HG02852 (cell line): ENCODE data around the gene PPP1R3E.

ENCODE experiments used
- ATAC-seq: cut with Tn5 transposase; IDR thresholded peaks from one replicate; pipeline ENCODE4 v1.9.1; 2021; ENCODE audit warnings: mild to moderate bottlenecking, moderate library complexity; ENCODE audit not compliant: unreplicated experiment

PPP1R3E gene

DNA sequence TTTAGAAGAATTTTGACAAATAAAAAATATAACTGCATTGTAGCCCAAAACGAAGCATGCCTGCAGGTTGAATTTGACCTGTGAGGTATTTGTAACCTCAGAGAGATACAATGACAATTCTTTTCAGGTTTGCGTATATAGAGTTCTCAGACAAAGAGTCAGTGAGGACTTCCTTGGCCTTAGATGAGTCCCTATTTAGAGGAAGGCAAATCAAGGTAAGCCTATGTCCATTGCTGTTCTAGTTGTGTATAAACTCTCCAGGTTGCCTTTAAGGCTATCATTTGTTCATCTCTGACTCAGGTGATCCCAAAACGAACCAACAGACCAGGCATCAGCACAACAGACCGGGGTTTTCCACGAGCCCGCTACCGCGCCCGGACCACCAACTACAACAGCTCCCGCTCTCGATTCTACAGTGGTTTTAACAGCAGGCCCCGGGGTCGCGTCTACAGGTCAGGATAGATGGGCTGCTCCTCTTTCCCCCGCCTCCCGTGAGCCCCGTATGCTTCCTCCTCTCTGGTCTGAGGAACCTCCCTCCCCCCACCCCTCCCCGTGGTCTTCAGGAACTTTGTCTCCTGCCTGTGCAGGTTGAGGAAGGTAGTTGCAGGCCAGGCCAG, 21.3 kb upstream of the PPP1R3E start:
- ATAC-seq: no peak

DNA sequence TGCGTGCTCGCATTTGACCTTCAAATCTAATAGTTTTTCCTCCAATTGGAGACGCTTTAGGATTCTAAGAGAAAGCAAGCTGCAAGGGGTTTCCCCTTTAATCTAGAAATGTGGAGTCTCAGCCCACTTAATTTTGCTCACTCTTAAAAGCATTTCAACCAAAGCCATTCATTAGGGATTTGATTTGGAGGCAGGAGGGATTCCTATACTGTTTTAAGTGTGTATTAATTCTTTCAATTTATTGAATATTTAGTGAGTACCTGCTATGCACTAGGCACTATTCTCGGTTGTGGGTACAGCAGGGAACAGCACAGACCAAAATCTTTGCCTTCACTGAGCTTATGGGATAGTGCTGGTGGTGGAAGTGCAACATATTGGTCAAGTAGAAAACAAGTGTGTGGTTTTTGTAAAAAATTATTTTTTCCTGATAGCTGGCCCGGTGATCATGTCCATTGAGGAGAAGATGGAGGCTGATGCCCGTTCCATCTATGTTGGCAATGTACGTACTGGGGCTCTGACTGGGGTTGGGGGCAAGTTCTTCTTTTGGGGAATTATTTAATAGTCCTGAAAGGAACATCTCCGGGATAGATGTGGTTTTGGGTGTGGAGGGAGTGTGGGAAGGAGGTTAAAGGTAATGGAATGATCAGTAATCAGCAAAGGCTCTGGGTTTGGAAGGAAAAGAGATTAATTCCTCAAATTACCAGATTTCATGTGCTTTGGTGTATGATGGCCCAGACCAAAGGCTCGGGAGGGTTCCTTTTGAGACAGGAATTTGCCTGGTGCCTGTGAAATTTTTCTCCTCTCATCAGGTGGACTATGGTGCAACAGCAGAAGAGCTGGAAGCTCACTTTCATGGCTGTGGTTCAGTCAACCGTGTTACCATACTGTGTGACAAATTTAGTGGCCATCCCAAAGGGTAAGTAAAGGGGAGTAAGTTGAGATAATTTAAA, 20.2 kb upstream of the PPP1R3E start:
- no peak for ATAC-seq

DNA sequence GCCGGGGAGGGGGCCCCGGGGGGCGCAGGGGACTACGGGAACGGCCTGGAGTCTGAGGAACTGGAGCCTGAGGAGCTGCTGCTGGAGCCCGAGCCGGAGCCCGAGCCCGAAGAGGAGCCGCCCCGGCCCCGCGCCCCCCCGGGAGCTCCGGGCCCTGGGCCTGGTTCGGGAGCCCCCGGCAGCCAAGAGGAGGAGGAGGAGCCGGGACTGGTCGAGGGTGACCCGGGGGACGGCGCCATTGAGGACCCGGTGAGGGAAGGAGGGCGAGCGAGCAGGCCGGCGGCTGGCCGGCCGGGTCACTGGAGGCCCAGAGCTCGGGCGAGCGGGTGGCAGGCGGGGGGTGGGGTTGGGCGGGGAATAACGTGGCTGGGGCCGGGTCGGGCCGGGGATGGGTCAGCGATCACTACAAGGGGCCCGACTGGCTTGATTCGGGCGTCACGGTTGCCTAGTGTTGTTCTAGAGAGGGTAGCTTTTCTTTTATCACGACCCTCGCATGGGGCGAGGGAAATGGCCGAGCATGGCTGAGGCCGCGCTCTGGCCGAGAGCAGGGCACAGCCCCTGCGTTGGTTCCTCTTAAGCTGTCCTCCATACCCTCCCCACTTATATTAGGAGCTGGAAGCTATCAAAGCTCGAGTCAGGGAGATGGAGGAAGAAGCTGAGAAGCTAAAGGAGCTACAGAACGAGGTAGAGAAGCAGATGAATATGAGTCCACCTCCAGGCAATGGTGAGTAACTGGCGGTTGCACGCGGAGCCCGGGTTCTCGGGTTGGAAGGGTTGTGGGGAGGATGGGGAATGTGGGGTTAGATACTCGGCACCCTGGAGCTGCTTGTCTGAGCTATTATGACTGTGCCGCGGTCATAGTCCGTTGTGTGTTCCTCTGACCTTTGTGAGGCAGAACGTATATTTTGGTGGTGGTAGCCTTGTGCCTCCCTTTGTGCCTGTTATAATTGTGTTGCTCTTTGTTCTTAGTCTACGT, 19.2 kb upstream of the PPP1R3E start:
- ATAC-seq: peak; percentile 13

DNA sequence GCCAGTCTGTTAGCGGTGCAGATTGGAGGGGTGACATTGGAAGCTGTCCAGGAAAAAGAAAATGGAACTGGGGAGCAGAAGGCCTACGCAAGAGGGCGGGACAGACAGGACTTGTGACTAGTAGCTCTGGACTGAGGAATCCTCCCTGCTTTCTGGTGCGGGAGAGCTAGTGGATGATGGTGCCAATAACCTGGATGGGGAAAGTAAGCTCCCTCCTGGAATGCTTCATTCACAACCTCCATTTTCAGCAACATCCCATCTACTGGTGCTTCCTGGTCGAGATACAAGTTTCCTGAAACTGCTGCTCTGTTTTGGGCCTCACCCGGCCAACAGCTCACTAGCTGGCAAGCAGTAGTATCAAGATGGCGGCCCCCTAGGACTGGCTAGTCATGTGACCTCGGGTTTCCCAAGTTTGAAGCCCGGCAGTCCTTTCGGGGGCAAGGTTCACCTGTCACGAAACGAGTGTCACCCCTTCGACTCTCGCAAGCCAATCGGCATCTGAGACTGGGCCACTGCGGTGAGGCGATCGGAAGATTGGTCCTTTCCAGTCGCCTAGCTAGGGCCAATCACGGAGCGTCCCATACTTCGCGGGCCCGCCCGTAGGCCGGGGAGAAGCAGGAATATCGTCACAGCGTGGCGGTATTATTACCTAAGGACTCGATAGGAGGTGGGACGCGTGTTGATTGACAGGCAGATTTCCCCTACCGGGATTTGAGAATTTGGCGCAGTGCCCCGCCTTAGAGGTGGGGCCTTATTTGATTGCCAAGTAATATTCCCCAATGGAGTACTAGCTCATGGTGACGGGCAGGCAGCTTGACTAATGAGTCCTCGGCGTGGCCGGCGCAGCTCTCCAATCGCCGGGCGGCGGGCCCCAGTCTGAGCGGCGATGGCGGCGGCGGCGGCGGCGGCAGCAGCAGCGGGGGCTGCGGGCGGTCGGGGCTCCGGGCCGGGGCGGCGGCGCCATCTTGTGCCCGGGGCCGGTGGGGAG, 18.2 kb upstream of the PPP1R3E start, which contains the start of gene PABPN1:
TSS of gene PABPN1 (plus strand) at position 874 of the 988 bp plus-strand sequence. CDS start at position 887, 13 bp downstream.
- ATAC-seq: peak; percentile 90

DNA sequence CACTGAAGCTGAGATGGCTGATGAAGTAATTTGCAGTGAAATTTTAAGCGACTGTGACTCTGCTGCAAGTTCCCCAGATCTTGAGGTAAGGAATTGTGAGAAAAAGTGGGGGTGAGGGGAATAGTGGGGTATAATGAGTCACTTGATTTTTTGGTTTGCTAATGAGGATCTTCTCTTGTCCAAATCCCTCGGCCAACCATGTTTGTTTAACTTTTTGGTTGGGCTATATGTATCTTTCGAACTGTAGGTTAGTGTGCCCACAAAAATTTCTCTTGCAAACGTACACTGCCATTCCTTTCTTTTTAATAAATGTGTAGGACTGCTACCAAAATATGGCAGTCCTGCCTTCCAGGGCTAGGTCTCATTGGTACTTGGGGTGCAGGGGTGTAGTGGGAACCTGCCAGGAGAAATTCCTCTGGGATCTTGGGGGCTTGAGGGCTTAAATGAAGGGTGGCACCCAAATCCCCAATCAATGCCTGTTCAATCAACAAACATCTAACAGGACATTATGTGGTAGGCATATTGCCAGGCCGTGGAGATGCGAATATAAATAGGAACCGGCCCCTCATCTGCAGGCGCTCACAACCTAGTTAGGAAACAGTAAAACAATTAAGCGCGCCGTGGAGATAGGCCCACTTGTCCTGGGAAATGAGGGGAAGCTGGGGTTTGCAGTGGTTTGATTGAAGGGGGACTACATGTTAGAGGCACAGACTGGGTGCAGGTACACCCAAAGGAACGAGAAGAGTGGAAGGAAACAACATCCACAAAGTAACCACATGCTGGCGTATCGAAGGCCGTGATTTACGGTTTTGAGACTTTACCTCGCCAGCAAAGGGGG, 17.3 kb upstream of the PPP1R3E start:
- ATAC-seq: no peak

DNA sequence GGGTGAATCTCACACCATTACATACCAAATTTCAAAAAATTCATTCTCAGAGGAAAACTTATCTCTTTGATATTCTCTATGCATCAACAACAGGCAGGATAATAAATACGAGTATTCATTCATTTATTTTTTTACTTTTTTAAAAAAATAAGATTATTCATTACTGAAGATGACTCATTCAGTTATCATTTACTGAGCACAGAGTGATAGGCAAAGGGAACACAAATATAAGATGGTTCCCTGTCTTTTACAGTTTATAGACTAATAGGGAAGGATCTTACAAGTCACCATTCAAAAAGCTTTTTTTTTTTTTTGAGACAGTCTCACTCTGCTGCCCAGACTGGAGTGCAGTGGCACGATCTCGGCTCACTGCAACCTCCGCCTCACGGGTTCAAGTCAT, 13.6 kb upstream of the PPP1R3E start:
- no peak for ATAC-seq

DNA sequence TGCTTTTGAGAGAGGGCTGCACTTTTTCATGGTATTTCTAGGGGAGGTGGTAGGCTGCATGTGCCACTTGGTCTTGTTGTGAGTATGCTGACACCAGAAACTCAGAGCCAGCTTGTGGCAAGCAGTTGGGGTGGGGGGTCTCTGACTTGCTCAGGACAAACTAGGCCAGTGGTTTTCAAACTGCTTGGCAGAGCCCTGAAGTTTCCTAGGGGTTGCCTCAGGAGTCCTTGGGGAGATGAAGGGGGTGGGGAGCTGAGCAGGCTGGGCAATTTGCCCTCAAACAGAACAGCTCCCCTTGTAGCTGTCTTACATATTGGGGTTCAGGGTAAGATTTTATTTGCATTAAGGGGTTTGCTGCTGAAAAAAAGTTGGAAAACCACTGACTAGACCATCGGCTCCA, 7.9 kb upstream of the PPP1R3E start:
- ATAC-seq: no peak

DNA sequence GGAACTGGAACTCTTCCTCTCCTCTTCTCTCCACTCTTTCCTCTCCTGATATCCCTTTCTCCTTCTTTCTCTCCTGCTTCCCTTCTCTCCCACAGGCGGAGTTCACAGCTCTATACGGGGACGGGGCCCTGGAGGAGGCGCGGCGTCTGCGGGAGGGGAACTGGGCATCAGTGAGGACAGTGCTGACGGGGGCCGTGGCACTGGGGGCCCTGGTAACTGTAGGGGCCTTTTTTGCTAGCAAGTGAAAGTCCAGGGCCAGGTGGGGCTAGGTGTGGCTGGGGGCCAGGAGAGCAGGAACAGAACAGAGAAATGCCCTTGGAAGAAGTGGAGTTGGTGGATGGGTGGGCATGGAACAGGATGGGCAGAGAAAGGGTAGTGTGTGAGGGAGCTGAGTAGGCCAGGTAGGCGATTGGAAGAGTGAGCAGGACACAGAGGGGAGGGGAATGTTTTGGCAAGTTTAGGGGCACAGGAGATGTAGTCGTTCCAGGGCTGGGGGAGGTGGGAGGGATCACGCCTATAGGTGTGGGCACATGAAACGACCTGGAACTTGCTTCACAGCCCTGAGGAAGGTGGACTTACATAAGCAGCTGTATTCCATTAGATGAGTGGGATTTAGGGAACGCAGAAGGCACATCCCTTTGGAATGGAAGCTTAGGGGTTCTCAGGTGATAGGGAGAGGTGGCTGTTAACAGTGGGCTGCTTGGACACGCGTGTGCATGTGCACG, 6.2 kb upstream of the PPP1R3E start:
- no peak for ATAC-seq

DNA sequence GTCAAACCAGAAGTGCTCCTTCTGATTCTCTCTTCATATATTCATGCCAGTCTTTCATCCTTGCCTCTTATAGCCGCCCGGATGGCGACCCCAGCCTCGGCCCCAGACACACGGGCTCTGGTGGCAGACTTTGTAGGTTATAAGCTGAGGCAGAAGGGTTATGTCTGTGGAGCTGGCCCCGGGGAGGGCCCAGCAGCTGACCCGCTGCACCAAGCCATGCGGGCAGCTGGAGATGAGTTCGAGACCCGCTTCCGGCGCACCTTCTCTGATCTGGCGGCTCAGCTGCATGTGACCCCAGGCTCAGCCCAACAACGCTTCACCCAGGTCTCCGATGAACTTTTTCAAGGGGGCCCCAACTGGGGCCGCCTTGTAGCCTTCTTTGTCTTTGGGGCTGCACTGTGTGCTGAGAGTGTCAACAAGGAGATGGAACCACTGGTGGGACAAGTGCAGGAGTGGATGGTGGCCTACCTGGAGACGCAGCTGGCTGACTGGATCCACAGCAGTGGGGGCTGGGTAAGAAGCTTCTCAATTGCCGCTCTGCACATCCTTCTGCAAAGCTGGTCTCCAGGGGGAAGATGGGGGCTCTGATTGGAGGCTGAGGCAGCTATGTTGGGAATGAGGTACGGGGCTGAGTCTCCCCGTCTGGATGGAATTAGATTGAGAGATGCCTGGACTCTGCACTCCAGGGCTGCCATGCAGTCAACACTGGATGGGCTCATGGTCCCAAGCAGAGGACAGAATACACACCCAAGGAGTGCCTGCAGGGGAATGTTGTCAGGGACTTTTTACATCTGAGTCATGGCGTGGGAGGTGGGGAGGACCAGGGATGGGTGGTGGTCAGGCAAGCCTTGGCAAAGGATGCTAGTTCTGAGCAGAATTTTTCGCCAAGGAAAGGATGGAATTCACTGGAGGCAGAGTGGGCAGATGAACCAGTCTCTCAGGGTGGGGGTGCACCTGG, 5.3 kb upstream of the PPP1R3E start:
- no peak for ATAC-seq

DNA sequence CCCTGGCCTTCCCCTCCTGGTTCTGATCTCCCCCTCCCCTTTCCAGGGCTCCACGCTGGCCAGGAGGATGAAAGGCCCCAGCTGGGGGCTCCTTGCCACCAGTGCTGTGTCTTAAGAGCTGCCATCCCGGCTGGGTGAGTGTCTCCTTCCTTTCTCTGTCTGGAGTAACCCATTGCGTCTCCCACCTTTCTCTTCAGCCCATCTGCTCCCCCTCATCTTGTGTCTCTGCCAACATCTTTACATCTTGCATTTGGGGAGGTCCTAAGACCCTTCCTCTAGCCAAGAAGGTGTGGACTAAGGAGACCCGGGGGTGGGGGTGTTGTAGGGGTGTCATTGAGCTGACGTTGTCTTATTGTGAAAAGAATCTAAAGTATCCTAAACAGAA, 4.5 kb upstream of the PPP1R3E start:
- ATAC-seq: no peak

DNA sequence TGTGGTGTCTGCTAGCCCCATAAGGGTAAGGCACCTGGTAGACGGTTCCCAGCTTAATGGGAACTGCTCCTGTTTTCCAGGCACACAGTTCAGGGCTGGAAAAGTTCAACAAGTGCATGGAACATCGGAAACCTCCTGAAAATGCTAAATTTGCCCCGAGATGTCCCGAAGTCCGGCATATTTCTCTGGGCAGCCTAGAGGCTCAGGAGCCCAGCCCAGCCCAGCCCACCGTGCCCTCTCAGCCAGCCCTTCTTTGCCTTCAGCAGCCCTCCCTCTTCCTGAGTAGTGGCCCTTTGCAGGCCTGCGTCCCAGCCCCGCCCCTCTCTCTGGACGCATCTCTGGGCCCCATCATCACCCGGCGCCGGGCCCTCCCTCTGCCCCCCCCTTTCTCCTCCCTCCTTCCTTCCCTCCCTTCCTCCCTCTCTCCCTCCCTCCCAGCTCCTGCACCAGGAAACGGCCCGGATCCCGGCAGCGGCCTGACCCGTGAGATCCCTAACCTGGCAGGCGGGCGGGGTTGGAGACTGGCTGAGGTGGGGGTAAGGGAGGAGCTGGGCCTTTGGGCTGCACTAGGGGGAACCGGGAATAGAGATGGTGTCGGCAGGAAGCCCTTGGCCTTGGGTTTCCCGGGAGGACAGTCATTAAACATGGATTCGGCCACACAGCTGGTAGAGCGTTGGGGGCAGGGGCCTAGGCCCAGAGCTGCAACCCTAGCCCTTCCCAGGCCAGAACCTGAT, 3.9 kb upstream of the PPP1R3E start, which contains the start of gene BCL2L2:
TSS of gene BCL2L2 (plus strand) at position 422 of the 734 bp plus-strand sequence. CDS start 935 bp downstream, outside the sequence.
- ATAC-seq: no peak

DNA sequence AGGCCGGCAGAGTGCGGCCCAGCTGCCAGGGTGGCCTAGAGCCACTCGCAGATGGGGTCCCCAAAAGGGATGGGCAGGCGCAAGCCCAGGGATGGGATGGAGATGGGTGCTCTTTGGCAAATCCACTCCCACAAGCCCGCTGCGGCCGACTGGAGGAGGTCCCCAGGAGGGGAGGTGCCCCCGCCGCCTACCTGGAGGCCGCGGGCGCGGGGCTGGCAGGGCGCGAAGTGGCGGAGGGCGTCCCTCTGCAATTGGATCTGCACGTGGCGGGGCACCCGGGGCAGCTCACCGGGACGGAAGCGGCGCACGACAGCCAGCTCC, 730 bp downstream of the PPP1R3E start:
- ATAC-seq: no peak

DNA sequence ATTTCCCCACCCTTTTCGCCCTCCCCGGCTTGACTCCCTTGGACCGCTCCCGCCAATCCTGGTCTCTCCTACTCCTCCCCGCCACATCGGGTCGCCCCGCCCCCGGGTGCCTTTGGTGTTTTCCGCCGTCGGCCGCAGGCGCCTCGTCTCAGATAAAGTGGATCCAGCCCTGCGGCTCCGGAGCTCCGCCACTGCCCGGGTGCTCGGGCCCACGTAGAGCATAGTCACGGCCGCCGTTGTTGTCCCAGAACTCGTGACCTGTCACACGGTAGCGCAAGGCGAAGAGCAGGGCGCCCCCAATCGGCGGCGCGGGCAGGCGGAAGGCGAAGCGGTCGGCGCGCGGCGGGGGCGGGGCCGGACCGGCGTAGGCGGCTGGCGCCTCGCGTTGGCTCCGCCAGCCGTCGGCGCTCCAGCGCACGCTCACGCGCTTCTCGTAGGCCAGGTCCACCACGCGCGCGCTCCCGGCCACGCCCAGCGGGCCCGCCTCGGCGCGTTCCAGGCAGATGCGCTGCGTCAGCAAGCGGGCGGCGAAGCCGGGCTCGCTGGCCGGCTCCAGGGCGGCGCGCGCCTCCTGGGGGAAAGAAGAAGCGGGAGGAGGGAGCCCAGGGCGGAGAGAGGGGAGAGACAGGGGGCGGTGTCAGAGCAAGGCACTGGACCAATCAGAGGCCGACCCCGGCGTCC, 1.2 kb downstream of the PPP1R3E start:
- ATAC-seq: peak; percentile 78

DNA sequence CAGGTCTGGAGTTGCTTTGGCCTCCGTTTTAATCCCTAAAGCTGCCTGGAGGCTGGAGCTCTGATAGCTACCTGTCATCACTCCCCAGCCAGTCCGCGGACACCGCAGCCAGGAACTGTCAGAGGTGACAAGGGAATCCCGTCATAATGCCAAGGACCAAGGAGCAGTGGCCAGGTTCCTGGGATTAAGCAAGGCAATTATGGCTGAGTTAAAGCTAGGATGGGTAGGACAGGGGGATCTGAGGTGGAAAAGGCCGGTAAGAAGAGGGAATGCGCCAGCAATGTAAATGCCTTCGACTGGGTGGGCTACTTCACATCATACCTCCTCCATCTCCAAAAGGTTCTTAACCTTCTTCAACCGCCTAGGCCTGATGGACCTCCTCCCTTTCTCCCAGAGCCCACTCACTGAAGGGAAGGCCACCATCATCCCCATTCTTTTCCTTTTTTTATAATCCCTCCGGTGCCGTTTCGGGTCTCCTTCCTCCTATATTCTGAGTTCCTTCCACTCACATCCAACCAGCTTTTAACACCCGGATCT, 1.9 kb downstream of the PPP1R3E start:
- no peak for ATAC-seq

DNA sequence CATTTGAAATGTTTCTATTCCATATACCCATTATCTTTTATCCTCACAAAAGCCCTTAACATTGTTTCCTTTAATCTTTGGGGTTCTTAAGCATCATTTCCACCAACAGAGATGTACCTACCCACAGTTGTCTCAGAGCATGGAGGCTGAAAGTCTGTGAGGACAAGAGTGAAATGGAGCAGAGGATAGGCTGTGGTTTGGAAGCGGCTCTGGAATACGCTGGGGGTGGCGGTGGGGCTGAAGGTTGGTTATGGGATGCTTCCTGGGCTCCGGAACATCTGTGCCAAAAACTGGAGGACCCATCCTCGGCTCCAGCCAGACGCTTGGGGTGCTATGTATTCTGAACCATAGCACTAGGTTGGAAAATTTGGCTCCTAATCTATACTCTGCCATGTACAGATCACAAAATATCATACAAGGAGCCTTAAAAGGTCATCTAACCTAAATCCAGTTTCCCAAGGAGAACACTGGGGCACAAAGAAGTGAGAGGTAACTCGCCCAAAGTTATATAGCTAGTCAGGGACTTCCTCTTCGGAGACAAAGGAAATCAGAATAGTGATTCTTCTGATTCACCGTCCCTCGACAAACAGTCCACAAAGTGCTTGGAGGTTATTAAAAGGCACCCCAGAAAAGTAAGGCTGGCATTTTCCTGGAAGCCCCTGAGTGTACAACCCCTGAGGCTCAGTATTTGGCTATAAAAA, 2.5 kb downstream of the PPP1R3E start:
- no peak for ATAC-seq
